GM03348 (cell line): ENCODE data around the gene NDRG4.
"Not testable (repeated sequence)": the region's sequence is repeated elsewhere in the genome, so short reads cannot be mapped to it uniquely, and the experiment has no call there.

Experiments used
- DNase-seq: peaks from one replicate; pipeline ENCODE4 v3.0.0; 2012; ENCODE audit warnings: low spot score

NDRG4 gene

DNA sequence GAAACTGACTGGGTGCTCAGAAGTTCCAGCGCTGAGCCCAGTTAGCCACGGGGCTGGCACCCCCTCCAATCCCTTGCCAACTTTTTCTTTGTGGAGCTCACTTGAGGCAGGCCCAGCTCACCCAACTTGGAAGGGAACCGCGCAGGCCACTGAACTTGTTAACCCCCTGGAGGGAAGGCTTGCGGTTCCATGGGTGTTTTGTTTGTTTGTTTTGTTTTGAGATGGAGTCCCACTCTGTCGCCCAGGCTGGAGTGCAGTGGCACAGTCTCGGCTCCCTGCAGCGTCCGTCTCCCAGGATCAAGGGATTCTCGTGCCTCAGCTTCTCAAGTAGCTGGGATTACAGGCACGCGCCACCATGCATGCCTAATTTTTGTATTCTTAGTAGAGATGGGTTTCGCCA lies 34.1 kb upstream of the NDRG4 start:
- DNase-seq: no peak

DNA sequence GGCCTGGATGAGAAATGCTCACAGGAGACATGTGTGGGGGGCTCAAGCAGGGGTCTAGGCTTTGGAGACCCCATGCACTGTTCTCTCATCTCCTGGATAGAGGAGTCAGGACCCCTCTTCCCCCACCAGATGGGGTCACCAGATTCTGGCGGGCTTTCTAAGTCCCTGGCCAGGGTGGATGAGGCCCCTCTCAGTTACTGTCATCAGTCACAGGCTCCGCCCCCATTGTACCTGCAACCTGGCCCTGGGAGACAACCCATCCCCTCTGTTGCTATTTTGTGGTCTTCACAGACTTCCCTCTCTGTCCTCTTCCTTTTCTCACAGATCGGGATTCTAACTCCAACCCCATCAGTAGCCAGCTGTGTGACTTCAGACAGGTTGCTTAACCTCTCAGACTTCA lies 33.5 kb upstream of the NDRG4 start:
- no peak for DNase-seq

DNA sequence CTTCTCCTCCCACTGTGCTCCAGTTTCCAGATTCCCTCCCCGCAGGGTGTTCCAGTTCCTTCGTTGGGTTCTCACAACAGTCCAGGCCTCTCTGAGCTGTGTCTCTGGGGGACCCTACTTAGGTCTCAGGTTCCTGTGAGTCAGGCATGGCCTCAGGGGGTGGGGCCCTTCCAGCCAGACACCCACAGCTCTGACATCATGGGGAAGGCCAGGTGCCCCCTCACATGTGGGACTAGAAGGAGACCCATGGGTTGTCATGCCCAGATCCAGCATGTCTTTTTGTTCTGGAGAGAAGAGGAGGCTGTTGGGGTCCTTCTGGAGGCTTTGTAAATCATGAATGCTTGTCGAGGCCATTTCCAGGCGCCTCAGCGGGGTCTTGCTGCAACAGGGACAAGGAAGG lies 32.0 kb upstream of the NDRG4 start:
- DNase-seq: no peak

DNA sequence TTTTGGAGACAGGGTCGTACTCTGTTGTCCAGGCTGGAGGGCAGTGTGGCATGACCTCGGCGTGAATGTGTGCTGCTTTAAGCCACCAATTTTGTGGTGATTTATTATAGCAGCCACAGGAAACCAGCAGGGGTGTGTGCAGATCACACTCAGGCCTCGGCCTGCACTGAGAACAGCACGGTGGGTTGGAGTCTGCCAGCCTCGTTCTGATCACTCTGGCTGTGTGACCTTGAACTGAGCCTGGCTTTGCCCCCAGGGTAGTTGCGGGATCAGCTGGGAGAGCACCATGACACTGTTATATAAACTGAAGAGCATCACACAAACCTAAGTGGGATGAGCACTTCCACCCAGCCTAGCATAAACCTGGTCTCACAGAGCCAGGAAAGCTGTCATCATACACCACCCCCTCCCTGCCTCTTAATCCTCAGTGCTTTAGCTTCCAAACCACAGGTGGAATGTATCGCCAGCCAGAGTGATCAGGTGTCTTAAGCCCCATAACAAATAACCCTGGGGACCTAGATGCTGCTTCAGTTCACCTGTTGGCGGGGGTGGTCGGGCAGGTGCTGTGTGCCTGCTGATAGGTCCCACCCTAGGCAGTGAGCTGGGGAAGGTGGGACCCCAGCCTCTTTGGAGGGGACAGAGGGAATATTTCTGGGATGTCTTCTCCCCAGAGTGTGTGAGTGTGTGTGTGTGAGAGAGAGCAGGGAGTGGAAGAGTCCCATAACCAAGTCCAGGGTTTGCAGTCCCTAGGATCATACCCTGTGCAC lies 28.6 kb upstream of the NDRG4 start:
- no peak for DNase-seq

DNA sequence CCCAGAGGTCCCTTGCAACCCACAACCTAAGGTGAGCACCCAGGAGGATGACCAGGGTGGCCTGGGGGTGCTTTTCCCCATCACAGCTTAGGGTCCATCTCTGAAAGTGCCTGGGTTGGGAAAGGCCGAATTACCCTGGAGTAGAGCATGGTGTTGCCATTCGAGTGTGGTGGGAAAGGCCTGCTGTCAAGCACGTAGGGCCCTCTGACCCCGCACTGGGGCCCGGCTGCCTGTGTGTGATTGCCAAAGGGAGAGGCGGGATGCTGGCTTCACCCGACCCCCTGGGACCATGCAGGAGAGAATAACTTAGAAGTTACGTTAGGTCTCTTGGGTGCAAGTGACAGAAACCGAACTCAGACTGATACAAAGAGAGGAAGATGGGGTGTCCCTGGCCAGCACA lies 27.7 kb upstream of the NDRG4 start:
- DNase-seq: no peak

DNA sequence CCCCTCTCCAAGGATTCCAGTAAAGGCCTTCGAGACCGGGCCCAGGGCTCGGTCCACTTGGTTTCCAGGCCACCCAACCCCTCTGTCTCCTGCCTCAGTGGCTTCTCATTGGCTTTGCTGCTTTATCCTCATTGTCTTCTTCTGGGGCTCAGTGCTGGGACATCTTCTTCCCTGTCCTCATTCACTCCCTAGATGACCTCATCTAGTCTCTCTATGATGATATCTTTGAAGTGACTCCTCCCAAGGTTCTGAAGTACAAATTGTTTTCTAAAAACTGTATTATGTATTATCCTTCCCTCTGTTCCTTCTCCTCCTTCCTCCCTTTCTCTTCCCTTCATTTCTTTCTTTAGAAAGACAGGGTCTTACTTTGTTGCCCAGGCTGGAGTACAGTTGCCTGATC lies 27.1 kb upstream of the NDRG4 start:
- no peak for DNase-seq

DNA sequence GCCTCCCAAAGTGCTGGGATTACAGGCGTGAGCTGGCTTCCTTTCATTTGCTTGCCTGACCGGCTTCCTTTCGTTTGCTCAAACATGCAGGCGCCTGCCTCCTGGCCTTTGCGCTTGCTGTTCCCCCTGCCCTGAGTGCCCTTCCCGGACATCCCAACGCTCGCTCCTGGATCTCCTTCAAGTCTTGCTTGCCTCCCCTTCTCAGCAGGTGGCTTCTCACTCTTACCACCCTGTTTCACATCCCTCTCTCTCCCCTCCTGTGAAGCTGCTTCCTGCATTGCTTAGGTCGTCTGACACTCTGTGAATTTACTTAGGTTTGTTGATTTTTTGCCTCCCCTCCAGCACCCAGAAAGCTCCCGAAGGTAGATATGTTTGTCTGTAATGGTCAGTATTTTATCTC lies 25.6 kb upstream of the NDRG4 start:
- DNase-seq: no peak

DNA sequence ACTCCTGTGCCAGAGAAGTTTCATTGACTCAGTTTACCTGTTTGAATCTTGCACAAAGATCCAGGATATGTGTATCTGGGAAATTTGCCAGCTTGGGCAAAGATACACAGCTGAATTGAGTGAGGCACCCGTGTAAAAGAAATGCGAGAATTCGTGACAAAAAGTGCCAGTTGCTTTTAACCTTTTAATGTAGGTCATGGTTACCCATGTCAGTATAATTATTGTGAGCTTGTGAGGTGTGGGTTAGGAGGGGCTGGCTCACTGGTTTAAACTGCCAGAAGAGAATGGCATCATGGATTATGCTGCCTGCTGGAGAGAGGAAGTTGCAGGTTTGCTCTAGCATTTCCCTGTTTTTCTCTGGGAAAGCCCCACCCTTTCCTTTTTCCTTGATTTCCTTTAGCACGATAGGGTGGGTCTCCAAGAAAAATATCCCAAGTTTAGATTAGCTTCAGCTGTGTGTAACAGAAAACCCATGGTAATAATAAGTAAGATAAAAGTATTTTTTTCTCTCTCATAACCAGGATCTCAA lies 24.8 kb upstream of the NDRG4 start:
- no peak for DNase-seq

DNA sequence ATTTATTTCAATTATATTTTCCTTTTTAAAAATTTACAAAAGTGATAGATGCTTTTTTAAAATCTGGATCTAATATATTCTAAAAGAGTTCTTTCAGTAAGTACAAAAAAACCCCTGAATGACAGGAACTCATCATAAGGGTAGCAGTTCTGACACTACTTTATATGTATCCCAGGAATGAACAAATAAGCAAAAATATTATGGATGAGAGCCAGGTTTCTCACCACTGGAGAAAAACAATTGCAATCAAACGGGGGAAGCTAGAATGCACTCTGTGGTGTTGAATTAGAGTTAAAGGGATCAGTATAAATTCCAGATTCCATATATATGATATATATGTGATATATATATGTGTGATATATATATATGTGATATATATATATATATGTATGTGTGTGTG lies 23.2 kb upstream of the NDRG4 start:
- no peak for DNase-seq

DNA sequence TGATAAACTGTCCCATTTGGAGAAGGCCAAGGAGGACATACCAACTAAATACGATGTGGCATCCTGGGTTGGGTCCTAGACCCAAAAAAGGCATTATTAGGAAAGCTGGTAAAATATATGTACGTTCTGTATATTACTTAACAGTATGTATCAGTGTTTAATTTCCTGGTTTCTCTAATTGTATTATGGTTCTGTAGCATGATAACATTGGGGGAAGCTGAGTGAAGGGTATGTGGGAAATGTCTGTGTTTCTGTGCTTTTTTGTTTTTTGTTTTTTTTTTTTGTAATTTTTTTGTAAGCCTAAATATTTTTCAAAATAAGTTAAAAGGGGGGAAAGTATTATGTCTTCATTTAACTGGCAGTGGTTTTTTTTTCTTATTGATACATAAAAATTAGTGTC lies 21.5 kb upstream of the NDRG4 start:
- no peak for DNase-seq

DNA sequence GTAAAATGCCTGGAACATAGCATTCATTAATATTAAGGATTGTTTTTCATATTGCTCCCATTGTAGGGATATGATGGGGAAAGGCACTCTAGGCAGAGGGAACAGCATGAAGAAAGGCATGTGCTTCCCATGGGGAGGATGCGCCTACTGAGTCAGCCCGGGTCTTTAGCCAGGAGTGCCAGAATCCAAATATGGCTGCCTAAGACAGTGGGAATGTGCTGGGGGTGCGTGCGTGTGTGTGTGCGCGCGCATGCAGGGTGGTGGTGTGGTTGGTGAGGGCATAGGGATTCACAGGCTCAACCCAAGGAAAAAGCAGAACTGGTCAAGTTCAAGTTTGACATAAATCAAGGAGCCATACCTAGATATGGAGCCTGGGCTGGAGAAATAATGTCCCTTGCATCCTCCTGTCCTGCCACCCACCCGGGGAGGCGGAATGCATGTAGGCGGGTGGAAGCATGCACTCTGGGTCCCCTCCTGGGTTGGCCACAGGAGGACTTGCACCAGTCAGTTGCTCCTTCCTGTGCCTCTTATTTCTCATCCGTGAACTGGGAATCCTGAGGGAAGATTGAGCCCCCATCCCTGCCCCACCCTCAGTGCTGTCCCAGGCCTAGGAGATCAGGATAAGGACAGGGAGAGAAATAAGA lies 18.6 kb upstream of the NDRG4 start:
- DNase-seq: no peak

DNA sequence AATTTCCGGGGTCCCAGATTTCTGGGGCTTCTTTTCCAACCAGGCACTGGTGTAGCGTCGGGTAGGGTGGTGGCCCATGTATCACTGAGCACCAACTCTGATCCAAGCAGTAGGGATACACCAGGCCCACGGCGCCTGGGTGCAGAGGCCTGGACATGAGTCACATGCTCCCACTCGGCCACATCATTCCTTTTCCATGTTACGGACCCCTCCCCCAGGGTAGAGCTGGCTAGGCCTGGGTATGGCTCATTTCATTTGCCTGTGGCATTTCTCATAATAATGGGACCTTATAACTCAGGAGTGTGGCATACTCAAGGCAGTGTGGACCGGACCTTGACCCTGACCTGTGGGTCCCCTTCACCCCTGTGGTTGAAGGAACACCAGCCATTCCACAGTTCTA lies 18.0 kb upstream of the NDRG4 start:
- no peak for DNase-seq

DNA sequence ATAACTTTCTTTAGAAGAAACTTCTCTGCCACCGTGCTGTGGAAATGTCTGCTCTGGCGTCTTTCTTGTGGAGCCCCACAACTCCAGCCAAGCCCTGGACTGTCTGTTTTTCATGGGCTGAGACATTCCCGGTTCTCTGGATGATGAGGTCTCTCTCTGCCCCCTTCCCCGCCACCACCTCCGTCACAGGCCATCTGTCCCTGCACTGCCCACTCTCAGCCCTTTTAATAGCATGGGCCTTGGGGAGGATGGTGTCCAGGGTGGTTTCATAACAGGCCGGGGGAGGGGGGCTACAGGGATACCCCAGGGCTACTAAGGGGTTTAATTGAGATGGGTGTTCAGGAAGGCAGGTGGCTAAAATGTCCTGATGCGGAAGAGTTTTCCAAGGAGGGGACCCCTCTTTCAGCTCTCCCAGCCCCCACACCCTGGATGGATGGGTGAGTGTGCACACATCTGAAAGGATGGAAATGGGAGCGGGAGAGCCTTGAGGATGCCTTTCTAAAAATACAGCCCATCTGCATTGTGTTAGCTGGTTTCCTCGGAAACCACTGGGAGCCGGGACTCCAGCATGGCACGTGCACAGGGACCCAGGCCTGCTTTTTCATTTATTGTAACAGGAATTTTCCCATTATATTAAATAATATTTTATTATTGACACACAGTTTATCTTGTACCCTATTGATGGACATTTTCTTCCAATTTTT lies 14.6 kb upstream of the NDRG4 start:
- no peak for DNase-seq

DNA sequence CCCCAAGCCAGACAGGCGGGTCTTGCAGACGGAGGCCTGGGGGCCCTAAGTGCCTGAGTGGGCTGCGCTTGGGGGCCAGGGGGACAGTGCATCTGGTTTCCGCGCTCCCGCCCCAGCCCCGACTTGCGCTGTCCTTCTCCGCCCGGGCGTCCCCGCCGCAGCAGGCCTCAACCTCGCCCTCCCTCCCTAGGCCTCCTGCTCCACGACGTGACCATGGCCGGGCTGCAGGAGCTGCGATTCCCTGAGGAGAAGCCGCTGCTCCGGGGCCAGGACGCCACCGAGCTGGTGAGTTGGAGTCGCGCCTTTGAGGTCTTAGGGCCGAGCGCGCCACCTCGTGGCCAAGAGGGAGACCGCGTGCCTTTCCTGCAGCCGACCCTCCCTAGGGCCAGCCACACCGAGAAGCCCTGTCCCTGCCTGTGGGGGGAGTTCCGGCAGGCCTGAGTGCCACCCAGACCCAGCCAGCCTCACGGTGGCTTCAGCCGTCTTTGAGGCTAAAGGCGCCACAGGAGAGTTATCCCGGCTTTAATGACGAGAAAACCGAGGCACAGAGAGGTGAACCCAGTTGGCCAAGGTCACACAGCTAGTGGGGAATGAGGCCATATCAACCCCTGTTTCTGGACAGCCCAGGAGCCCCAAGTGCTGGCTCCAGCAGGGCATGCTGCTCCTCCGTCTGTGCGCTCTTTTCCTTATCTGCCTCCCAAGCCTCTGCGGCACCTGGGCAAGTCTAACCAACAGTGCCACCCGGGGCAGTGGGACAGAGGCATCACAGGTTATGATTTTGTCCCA lies 12.2 kb upstream of the NDRG4 start:
- peak; percentile 93 for DNase-seq

DNA sequence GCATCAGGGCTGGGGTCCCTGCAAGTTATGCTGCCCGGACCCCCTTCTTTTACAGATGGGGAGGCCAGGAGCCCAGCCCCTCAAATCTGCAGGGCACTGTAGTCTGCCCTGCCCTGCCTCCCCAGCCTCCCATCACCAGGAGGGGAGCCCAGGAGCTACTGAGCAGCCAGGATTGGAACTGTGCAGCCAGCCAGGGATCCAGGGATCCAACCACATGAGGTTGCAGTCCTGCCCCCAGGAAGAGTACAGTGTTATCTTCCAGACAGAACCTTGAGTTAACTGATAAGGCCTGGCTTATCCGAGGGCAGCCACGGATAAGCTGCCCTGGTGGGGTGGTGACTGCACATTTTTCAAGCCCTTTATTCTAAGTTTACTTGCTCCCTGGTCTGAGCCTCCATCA lies 11.4 kb upstream of the NDRG4 start:
- DNase-seq: no peak

DNA sequence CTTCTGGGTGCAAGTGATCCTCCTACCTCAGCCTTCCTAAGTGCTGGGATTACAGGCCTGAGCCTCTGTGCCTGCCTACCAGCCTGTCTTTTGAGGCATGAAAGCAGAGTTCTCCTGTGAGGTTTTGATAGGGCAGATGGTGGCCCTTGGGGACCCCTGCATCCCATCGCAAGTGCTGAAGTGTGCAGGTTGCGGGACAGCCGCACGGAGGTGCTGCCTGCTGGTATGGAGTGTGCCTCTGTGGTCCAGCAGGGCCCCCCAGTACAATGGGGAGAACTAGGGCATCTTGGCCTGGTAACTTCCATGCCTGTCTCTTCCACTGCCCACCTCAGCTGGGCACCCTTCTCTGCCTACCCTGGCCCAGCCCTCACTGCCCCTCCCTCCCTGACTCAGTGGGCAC lies 9.9 kb upstream of the NDRG4 start:
- DNase-seq: no peak

DNA sequence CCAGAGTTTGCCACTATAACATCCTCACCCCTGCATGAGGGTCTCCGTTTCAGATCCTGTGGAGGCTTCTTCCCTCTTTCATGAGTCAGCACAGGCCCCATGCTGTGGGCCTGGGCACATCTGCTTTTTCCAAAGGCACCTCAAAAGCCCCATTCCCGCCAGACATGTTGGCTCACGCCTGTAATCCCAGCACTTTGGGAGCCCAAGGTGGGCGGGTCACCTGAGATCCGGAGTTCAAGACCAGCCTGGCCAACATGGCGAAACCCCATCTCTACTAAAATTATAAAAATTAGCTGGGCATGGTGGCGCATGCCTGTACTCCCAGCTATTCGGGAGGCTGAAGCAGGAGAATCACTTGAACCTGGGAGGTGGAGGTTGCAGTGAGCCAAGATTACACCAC lies 9.4 kb upstream of the NDRG4 start:
- not testable (repeated sequence) for DNase-seq

DNA sequence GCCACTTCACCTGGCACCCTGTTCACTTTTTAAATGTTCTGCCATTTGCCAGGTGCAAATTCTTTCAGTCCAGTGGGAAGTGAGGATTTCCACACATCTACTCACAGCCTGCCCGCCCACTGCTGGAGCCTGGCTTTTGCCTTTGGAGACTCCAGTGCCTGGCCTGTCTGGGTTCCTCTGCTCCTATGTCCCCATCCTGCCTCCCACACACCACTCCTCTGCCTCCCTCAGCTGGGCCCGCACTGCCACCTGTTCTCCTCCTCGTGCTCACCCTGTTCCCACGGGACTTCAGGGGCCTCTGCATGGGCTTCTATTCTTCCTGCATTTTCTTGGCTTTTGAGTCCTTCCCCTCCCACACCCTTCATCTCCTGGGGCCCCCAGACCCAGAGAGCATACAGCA lies 7.9 kb upstream of the NDRG4 start:
- no peak for DNase-seq

DNA sequence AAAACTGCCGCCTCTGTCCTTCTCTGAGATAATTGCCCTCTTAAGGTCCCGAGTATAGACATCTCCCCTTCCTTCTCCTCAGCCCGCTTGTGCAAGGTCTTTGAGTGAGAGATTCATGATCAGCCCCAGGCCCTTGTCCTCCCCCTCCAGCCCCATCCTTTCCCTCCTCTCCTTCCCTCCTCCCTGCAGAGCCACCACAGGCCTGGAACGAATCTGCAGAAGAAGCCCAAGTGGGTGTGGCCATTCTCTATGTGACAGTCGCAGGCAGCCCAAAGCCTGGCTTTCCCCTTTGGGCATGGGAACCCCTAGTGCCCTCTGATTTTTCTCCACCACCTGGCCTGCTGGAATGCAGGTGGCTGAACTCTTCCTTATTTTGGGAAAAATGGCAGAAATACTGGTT lies 7.2 kb upstream of the NDRG4 start:
- DNase-seq: no peak

DNA sequence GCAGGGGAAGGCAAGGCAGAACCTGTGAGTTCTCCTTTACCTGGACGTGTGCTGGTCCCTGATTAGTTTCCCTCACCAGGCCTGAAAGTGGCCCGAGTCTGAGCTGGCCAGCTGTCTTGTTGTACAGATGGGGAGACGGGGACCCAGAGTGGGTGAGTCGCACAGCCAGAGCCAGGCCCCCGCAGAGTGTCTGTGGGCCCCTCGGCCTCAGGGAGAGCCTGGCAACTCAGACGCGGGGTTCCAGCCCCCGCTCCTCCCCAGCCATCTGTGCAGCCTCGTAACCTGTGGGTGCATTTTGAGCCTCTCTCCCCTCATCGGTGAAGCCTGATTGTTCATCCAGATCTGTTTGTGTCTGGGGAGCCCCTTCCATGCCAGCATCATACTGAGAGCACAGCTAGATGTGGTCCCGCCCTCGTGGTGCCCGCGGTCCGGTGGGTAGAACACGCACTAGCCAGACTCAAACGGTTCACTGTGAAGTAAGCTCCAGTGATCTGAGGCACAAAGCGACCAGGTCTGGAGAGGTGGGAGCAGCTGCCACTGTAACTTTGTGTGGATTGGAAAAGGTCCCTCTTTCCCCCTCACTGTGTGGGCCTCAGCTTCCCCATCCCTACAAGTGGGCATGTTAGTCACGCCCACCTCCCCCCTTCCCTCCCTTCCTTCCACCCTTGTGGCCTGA lies 6.0 kb upstream of the NDRG4 start:
- no peak for DNase-seq

DNA sequence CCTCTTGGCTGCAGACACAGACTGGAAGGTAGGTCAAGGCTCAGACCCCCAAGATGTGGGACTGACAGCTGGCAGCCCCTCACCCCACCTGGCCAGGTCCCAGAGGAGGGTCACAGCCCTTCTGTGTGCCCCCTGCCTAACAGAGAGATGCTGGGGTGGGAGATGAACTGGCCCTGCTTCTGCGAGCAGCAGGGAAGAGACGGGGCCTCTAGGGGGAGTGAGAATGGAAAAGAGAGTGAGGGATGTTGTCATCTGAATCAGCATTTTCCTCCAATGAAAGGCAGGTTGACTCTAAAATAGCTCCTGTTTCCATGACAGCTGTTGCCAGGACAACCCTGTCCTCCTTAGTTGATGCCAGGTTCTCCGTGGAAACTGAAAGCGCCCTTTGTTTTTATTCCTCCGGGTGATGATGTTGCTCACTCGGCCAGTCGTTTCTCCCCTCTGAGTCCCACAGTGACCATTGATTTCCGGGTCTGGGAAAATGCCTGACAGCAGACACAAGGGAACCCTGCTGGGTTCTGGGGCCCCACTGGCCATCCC lies 4.9 kb upstream of the NDRG4 start:
- DNase-seq: peak; percentile 93
